DLD1 (cell line): ENCODE results near the gene ZNF624.

Experiments
- in situ Hi-C: cut with HindIII; loops from 2 replicates; pipeline ENCODE4 v1.10.0; 2017; ENCODE audit warnings: low sequenced_read_pairs

The ZNF624 gene

DNA sequence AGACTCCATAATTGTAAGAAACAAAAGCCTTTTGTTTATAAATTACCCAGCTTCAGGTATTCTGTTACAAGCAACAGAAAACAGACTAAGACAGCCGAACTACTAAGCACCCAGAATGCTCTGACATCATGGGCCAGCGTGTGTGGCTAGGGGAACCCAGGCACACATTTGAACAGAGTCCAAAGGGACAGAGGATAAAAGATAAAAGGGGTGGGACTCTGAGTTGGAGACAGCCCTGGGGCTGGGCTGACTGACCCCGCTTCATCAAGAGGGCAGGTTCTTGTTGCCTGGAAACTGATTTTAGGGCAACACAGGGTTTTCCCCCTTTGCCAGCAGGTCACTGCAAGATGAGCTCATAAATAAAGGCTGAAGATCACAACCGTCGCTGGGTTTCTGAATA lies 54.1 kb downstream of the ZNF624 start:
- in situ Hi-C loops, result no loop called here

DNA sequence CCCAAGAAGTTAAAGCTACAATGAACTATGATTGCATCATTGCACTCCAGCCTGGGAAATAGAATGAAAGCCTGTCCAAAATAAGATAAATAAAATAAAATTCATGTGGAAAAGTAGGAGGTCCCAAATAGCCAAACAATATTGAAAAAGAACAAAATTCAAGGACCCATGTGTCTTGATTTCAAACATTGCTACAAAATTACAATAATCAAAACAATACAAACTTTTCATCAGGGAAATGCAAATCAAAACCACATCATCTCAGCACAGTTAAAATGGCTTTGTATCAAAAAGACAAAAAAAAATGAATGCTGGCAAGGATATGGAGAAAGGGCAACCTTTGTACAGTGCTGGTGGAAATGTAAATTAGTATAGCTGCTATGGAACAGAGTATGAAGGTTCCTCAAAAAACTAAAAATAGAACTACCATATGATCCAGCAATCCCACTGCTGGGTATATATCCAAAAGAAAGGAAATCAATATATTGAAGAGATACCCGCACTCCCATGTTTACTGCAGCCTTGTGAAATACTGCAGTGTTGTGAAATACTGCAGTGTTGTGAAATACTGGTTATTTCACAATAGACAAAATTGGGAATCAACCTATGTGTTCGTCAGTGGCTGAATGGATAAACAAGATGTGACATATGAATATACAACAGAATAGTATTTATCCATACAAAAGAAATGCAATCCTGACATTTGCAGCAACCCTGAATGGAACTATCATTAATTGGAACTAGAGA lies 60.1 kb downstream of the ZNF624 start:
- in situ Hi-C loops, result no loop called here

DNA sequence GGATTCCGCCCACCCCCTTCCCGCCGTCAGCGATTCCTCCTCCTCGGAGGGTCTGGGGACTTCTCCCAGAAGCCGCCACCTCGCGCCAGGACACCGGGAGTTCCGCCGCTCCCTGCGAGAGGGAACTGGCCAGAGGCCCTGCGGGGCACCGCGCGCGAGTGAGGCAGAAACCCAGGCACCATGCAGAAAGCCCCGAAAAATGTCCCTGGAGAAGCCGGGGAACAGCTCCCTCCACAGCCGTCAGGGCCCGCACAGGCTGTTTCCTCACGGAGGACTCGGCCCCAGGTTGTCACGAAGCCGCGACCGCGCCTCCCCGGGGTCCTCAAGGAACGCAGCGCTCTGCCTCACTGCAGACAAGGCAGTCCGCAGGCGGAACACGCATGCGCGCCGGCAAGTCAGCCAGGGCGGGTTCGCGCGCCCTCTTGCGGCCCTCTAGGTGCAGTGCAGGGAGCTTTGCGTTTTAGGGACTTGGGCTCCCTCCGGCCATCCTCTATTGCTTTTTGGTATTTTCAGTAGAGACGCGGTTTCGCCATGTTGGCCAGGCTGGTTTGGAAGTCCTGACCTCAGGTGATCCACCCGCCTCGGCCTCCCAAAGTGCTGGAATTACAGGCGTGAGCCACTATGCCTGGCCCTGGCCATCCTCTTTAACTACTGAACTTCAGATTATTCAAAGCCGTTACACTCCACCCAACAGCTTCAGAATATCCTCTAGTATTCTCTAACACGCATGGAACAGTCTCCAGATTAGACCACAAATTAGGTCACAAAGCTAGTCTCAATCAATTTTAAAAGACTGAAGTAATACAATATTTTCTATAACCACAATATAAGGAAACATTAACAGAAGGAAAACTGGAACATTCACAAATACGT lies 64.3 kb downstream of the ZNF624 start:
- in situ Hi-C loops, result no loop called here

DNA sequence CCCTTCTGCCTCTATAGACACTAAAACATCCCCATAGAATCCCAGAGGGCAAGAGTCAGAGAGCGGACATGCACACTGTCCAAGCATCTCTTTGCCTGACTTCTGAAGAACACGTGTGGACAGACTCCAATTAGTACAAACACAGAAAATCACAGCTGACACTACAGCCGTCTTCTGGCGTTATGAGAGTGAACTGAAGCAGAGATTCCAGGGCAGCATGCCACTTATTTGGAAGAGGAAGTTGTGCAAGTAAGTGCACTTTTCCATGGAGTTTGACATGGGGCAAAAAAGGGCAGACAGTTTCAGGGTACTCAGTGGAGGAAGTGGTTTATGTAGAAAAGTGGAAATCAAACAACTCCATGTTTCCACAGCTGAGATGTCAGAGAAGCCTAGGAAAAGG lies 67.9 kb downstream of the ZNF624 start:
- in situ Hi-C loops, result no loop called here

DNA sequence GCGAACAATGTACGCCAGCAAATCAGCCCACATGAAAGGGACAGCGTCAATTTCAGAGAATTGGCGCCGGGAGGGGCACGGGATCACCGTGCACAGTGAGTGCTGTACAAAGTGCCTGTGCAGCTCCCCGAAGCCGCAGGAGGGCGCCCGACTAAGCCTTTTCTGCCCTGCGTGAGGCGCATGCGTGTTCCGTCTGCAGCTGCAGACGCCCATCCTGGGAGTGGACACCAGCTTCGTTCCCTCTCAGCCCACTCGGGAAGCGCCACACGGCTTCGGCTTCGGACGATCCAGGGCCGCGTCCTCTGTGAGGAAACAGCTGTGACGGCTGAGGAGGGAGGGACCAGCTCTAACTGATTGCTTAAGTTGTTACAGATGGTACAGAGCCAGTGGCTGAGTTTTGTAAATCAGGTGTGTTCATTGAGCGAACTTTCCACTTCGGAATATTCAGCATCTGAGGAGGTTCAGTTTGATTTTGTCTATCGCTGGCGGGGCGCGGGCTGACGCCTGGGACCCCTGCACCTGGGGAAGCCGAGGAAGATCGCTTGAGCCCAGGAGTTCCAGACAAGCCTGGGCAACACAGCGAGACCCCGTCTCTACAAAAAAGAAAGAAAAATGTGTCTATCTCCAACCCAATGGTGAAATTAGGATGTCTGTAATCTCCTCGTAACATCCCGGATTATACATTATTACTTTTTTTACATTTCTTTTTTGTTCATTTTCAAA lies 69.2 kb downstream of the ZNF624 start:
- in situ Hi-C loops, result no loop called here

DNA sequence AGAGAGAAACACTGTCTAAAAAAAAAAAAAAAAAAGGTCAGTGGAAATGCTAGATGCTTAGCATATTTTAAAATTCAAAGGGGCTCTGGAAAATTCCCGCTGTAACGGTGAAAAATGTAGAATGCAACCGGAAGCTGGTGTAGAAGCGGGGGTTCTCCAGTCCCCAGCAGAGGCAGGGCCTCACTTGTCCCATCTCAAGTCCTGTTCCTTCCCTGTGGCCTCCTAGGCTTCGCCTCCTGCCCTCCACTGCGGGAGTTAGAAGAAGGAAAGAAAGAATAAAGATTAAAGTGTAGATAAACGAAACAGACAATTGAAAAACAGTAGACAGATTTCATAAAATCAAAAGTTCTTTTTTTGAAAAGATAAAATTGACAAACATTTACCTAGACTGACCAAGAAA lies 69.9 kb downstream of the ZNF624 start:
- in situ Hi-C loops, result no loop called here

DNA sequence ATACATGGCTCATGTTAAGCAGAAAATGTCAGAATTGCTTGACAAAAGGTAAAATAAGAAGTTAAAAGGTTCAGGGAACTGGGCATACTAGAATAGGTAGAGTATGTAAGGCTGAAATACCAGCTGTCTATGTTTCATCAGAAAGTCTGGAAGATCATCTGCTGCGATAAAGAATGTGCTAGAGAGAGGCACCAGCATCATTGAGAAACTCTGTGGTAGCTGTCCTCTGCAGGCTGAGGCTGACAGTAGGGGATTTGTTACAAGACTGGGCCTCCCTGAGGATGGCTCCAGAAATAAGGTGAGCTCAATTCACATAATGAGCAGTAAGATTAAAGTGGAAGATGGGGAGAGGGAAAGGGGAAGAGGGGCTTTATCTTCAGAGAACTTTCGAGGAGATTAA lies 80.2 kb downstream of the ZNF624 start:
- in situ Hi-C loops, result no loop called here
